D721Med (cell line): ENCODE measurements around the gene MAMLD1.

Experiments
- DNase-seq: peaks from one replicate; pipeline ENCODE4 v3.0.0; 2011; ENCODE audit warnings: low spot score; ENCODE audit not compliant: insufficient read length
- FAIRE-seq: peaks from 2 replicates; lab custom pipeline; 2011; peaks lifted over from hg19 to GRCh38; lab: Jason Lieb, UNC
- CTCF ChIP-seq: IDR thresholded peaks from 2 replicates; pipeline ENCODE4 v1.5.1; 2012; ENCODE audit warnings: mild to moderate bottlenecking, control low read depth; ENCODE audit not compliant: insufficient read depth; ENCODE audit errors: missing control alignments

Gene MAMLD1

DNA sequence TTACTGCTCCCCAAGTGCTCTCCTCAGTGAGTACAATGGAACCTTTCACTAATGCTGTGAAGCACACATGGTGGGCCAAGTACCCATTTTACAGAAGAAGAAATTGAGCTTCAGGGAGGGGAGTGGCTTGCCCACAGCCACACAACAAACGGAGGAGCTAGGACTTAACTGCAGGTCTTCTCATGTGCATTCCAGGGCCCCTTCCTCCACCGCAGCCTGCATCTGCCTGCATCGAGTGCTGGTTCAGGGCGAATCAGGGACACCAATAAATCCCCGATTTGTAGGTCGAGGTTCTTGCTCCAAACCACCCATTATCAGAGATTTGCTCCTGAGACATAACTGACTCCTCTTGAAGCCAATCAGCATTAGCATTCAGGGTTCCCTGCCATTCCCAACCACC, 100.9 kb downstream of the MAMLD1 start:
- no peak for TF ChIP-seq CTCF
- no peak for FAIRE-seq
- DNase-seq: no peak

DNA sequence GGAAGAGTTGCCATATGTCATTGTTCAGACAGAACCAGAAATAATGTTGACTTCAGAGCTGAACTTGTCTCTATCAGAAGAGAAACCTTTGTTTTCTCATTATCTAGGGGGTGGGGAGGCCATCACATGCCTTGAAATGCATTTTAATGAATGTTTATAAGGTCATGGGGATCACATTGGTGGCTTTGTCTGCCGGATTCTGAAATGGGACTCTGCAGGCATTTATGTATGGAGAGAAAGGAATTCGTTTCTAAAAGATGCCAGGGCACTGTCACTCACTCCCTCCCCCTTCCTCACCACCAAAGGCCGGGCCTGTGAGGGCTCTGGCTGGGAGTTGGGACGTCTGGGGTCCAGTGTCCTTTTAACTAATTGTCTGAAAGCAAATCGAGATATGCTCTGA, 102.2 kb downstream of the MAMLD1 start:
- FAIRE-seq (no peak), DNase-seq (no peak)
- TF ChIP-seq CTCF: no peak

DNA sequence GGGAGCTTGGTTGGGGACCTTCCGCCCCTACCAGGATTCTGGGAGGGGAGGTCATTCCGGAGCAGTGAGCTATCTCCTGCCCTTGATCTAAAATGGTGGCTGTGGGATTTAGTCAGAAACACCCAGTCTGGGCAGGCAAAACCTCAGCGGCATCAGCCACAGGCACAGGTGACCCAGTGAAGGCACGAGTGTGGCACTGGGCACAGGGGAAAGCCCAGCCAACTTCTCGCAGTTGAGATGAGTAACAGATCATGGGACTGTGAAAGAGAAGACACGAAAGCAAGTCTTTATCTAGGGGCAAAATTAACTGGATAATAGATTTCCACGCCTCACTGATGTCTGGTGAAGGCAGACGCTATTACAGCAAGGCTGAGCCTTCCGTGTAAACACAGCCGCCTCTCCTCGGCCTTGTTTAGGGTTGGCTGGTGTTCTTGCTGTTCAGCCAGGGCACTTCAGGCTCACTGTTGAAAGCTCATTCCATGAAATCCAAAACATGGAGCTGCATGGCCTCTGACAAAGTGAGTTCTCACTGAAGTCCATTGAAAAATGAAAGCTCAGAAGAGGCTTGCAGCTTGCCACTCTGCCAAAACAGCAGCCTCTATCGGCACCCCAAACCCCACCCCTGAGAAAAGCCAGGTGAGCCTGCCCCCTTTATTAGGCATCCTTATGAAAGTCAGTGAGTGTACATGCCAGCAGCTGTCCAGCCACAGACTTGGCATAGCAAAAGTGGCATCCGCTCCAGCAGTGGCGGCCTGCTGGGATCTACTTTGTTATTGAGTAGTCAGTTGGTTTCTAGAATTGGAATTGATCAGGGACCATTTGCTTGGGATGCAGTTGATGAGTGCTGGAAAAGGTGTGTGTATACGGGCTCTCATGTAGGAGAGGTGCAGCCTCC, 103.0 kb downstream of the MAMLD1 start:
- no peak for TF ChIP-seq CTCF
- DNase-seq: no peak
- no peak for FAIRE-seq

- no peak for FAIRE-seq
- DNase-seq: no peak
- TF ChIP-seq CTCF: no peak
Observed at GRCh38 chrX:150472306-150472705, 109.2 kb downstream of the MAMLD1 start.

- no peak for TF ChIP-seq CTCF
- no peak for FAIRE-seq
- DNase-seq: no peak
Observed at GRCh38 chrX:150473371-150473770, 110.3 kb downstream of the MAMLD1 start.

DNA sequence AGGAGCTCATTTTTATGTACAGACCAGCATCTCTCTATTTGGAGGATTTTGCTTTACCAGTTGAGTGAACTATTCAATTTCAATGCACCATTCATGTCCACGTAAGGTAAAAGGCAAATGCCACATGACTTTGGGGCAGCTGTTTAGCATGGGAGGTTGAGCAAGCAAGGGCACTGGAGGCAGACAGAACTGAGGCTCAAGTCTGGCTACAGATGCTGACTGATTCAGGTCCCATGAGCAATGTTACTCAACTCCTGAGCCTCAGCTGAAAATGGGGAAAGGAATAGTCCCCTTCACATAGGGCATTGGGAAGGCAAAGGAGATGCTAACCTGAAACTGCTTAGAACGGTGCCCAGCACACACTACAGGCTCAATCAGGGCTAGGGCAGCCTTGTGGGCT, 112.3 kb downstream of the MAMLD1 start:
- TF ChIP-seq CTCF: no peak
- no peak for FAIRE-seq
- no peak for DNase-seq

- DNase-seq (no peak), FAIRE-seq (no peak)
- TF ChIP-seq CTCF: no peak
Observed at GRCh38 chrX:150476164-150476699, 113.1 kb downstream of the MAMLD1 start.
